Activated CD4-positive, alpha-beta T cell treated with anti-CD3 and anti-CD28 coated beads, Interleukin-2, Interleukin-6, amounts not matched to agents 100 ng/mL and 50 ng/mL, durations not matched to agents 16 hours and 8 hours (primary cell): ENCODE results near the gene CRYBB2.
"Not testable (repeated sequence)": the region's sequence is repeated elsewhere in the genome, so short reads cannot be mapped to it uniquely, and the experiment has no call there.

Source experiments
- DNase-seq: peaks from one replicate; pipeline ENCODE4 v3.0.0-alpha.2; 2020

Gene CRYBB2

GRCh38 chr22:25200967-25201366, 18.5 kb upstream of the CRYBB2 start:
- no peak for DNase-seq

DNA sequence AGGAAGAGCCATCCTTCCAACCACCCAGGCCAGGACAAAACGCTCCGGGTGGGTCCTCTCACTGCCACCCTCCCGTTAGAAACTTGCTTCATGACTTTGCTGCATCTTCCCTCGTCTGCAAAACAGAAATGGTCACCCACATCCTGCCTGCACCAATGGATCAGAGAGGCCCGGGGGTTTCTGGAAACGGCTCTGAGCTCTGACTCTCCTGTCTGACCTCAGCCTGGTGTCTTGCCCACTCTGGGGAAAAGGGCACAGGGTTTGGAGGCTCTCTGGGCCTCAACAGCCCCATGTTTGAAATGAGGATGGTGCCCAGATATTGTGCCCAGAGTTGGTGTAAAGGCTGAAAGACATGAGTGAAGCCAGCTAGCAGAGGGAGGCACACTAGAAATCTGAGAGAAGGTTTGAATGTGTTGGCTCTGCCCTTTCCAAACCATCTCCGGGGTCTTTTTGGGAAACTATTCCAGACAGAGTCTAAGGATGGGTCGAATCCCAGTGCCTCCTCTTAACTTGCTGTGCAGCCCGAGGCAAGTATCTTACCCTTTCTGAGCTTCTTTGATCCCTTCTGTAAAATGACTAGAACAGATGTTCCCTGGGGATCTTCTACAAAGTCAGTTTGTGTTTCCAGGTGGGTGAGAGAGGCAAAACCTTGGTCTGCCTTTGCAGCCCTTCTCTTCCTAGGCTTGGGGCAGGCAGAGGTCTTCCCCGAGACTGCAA, 17.7 kb upstream of the CRYBB2 start:
- no peak for DNase-seq

GRCh38 chr22:25202290-25202921, 17.0 kb upstream of the CRYBB2 start:
- DNase-seq = peak; percentile 74

DNA sequence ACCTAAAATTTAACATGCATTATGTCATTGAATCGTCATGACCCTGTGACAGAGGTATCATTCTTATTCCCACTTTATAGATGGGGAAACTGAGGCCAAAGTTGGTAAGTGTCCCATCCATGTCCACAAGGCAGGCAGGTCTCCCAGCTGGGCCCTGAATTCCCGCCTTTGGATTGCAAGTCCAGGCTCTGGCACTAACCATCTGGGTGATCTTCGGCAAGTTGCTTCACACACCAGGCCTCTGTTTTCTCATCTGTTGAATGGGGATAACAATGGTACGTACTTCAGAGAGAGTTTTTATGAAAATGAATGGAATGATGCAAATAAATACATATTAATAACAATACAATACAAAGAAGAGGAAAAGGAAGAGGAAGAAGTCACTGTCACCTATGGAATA, 16.4 kb upstream of the CRYBB2 start:
- no peak for DNase-seq

DNA sequence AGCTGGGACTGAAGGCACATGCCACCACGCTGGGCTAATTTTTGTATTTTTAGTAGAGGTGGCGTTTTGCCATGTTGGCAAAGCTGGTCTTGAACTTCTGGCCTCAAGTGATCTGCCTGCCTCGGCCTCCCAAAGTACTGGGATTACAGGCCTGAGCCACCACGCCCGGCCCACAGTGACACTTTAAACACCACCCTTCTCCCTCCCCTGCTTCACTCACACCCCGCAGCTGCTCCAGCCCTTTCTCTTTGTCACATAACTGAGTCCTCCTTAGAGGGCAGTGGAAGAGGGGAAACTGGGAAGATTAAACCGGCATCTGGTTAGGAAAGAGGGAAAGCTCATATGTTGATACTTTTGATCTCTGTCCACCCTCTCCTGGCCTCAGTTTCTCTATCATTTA, 14.9 kb upstream of the CRYBB2 start:
- not testable (repeated sequence) for DNase-seq

DNA sequence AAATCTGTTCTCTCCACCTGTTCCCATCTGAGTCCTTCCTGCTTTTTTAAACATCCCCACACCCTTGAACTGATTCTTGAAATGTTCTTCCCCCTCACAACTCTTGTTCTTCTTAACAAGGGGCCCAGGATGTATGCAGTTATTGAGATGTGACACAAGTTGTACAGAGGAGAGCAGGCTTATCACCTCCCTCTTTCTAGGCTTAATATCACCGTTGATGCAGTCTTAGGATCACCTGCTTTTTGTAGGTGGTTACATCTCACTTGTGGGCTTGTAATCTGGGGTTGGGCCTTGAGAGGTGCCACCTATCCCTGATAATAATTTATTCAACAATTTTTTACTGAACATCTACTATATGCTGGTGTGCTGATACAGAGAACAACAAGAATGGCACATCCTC, 13.6 kb upstream of the CRYBB2 start:
- DNase-seq = no peak

DNA sequence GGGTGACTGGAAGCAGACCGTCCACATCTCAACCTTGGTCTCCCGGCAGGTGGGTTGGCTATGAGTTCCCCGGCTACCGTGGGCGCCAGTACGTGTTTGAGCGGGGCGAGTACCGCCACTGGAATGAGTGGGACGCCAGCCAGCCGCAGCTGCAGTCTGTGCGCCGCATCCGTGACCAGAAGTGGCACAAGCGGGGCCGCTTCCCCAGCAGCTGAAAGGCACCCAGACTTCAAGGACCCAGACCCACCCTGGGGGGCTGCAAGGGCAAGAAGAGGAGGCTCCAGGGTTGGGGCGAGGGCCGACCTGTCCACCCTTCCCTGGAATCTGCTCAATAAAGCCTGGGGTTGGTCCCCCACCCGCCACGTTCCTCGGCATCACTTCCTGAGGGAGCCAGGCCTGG, 12.4 kb upstream of the CRYBB2 start:
- no peak for DNase-seq

- DNase-seq = no peak
These were observed 11.8 kb upstream of the CRYBB2 start for GRCh38 chr22:25207553-25208157.

DNA sequence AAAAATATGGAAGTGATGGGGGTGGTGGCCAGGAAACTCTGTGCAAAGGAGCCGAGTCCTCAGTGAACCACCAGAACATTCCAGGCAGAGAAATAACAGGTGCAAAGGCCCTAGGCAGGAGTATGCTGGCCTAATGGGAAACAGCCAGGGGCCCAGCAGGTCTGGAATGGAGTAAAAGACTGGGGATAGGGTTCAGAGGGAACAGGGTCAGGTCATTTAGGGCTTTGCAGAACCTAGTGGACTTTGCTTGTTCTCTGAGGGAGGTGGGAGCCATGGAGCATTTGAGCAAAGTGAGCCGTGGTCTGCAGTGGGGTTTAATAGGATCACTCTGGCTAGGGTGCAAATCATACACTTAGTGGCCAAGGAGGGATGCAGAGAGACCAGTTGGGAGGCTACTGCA, 11.1 kb upstream of the CRYBB2 start:
- no peak for DNase-seq

DNA sequence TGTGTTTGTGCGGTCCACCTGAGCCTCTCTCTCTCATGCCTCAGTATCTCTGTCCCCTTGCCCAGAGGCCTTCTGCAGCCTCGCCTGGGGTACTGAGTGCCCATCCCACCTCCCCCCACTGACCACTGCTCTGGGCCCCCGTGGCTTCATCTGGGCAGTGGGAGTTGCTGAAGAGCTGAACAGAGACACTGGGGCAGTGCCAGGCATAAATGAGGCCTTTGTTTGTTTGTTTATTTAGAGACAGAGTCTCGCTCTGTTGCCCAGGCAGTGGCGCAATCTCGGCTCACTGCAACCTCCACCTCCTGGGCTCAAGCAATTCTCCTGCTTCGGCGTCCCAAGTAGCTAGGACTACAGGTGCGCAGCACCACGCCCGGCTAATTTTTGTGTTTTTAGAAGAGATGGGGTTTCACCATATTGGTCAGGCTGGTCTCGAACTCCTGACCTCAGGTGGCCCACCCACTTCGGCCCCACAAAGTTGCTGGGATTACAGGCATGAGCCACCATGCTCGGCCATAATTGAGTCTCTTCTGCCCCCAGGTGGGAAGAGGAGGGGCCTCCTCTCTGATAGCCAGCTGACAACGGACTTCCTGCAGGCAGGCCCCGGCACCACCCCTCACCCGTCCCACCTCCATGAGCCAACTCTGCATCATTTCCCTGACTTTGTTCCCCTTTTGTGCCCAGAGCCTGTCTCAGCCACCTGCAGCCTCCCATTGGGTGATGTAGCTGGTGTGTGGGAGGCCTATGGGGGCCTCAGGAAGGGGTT, 10.5 kb upstream of the CRYBB2 start:
- no peak for DNase-seq

- no peak for DNase-seq
These were observed 8.6 kb upstream of the CRYBB2 start for GRCh38 chr22:25210793-25211192.

- no peak for DNase-seq
These were observed 7.1 kb upstream of the CRYBB2 start for GRCh38 chr22:25212337-25212736.

DNA sequence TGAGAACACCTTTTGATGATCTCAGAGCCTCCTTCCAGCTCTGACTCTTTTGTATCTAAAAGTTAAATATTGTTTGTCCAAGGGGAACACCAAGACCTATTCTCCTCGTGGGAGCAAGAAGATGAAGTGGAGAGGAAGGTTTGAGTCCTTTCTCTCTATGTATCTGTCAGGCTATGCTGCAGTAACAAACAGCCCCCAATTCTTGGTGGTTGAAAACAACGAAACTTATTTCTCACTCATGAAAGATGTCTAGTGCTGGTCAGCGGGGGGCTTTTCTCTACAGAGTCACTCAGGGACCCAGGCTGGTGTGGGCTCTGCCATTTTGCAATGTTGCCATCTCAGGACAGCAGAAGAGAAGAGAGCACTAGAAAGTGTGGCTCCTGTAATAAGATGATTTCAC, 6.2 kb upstream of the CRYBB2 start:
- DNase-seq = no peak

- DNase-seq = no peak
These were observed 3.2 kb upstream of the CRYBB2 start for GRCh38 chr22:25216230-25216629.

DNA sequence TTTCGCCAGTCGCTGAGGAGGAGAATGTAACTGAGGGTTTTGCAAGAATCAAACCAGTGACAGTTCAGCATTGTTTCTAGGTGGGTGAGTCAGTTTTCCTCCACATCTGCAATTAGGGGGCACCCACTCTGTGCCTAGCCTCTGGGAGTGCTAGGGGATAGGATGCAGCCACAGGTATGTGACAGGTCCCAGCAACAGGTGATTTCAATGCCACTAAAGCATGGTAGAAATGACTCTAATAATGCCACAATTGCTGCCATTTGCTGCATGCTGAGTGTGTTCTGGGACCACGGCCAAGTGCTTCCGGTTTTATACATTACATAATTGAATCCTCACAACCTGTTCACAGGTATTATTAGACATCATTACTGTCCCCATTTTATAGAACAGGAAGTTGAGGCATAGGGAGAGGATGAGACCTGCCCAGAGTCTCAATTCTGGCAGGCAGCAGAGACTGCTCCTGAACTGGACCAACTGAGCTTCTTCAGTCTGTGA, 556 bp downstream of the CRYBB2 start:
- no peak for DNase-seq

GRCh38 chr22:25221790-25222189, 2.4 kb downstream of the CRYBB2 start:
- no peak for DNase-seq

GRCh38 chr22:25223269-25223850, 3.9 kb downstream of the CRYBB2 start:
- no peak for DNase-seq

DNA sequence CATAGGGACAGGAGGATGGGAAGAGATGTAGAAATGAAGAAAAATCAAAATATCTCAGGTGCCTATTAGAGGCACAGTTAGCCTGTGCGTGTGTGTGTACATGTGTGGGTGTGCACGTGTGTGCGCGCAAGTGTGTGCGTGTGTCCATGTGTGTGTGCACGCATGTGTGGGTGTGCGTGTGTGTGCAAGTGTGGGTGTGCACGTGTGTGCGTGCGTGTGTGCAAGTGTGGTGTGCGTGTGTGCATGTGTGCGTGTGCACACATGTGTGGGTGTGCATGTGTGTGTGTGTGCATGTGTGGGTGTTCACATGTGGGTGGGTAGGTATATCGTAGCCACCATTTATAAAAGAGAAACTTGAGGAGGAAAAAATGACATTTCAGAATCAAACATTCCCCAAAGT, 9.4 kb downstream of the CRYBB2 start:
- no peak for DNase-seq

- not testable (repeated sequence) for DNase-seq
These were observed 11.3 kb downstream of the CRYBB2 start for GRCh38 chr22:25230760-25231159.

- DNase-seq = no peak
These were observed 12.9 kb downstream of the CRYBB2 start for GRCh38 chr22:25232301-25232700.

DNA sequence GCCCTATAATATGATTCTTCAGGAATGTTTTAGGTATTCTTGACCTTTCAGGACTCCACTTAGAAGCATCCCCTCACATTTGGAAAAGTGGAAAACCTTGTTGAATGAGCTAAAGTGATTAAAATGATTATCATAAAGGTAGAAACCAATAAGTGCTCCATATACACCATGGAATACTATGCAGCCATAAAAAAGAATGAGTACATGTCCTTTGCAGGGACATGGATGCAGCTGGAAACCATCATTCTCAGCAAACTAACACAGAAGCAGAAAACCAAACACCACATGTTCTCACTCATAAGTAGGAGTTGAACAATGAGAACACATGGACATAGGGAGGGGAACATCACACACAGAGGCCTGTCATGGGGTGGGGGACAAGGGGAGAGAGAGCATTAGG, 14.3 kb downstream of the CRYBB2 start:
- DNase-seq = not testable (repeated sequence)

GRCh38 chr22:25235547-25236290, 16.3 kb downstream of the CRYBB2 start:
- peak; percentile 88 for DNase-seq
